Stimulated activated naive CD8-positive, alpha-beta T cell treated with anti-CD3 and anti-CD28 coated beads, Interleukin-15, Interleukin-2, amounts not matched to agents 100 ng/mL and 50 ng/mL, for 24 hours (primary cell): ENCODE measurements around the gene PTBP3.
"Not testable (repeated sequence)": the region's sequence is repeated elsewhere in the genome, so short reads cannot be mapped to it uniquely, and the experiment has no call there.

Experiments used
- H3K27ac Mint-ChIP-seq: one replicate; pipeline ENCODE4 v1.8.0; 2021; ENCODE audit warnings: mild to moderate bottlenecking, mixed read lengths
- H3K27me3 Mint-ChIP-seq: one replicate; pipeline ENCODE4 v1.8.0; 2021; ENCODE audit warnings: mixed read lengths
- H3K36me3 Mint-ChIP-seq: one replicate; pipeline ENCODE4 v1.8.0; 2021; ENCODE audit warnings: low read depth, mixed read lengths
- H3K4me1 Mint-ChIP-seq: one replicate; pipeline ENCODE4 v1.8.0; 2021; ENCODE audit warnings: low read depth, mixed read lengths
- H3K4me3 Mint-ChIP-seq: one replicate; pipeline ENCODE4 v1.8.0; 2021; ENCODE audit warnings: mild to moderate bottlenecking, mixed read lengths
- H3K9me3 Mint-ChIP-seq: one replicate; pipeline ENCODE4 v1.8.0; 2021; ENCODE audit warnings: mixed read lengths

Gene PTBP3

DNA sequence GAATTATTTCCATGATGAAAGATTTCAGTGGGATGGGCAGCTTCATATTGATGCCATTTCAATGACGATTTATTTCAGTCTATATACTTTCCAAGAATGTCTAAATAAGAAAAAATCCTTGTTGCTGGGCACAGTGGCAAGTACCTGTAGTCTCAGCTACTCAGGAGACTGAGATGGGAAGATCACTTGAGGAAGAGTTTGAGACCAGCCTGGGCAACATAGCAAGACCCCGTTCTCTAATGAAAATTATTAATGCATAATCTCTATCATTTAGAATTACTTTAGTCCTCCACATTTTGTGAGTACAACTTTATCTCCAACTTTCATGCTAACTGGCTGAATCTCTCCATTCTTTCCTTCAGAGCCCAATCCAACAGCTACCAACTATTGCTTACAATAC, 52.5 kb downstream of the PTBP3 start:
- H3K27ac Mint-ChIP-seq = no peak overlapping the region
- peaks cover 37% of the 10 kb centered on the region for H3K36me3 Mint-ChIP-seq
- peaks cover 11% of the 10 kb centered on the region for H3K9me3 Mint-ChIP-seq
- H3K27me3 Mint-ChIP-seq = no peaks in the 10 kb centered on the region
- H3K4me3 Mint-ChIP-seq = no peak overlapping the region
- peaks cover 40% of the 10 kb centered on the region for H3K4me1 Mint-ChIP-seq

DNA sequence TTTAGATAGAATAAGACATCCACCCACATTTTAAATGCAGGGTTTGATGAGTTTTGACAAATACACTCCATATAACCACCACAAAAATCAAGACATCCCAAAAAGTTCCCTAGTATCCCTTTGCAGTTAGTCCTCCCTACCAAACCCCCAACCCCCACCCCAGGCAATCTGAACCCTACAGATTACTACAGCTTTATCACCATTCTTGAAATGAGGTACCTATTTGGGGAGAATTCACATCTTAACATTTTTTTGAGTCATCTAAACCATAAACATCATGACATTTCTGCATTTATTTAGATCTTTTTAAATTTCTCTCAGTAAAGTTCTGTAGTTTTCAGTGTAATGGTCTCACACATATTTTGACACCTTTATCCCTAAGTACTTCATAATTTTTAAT, 53.9 kb downstream of the PTBP3 start:
- no peak overlapping the region for H3K27ac Mint-ChIP-seq
- H3K27me3 Mint-ChIP-seq = no peaks in the 10 kb centered on the region
- H3K4me1 Mint-ChIP-seq = peaks cover 50% of the 10 kb centered on the region
- peaks cover 31% of the 10 kb centered on the region for H3K36me3 Mint-ChIP-seq
- no peak overlapping the region for H3K4me3 Mint-ChIP-seq
- peaks cover 7% of the 10 kb centered on the region for H3K9me3 Mint-ChIP-seq

DNA sequence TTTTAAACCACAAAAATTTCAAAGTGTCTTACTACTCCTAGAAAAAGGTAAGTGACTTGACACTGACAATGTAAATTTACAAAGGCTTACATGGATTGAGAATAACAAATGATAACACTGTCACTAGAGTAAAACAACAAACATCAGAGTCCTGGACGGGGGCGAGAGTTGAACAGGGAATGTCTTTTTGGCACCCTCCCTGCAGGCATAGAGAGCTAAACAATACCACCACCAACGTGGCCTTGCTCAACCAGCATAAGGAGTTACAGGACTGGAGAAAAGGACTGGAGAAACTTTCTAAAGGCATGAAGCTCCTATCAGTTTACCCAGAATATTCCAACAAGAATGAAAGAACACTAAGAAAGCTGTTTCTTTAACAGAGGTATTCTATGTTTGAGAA, 55.3 kb downstream of the PTBP3 start:
- H3K4me3 Mint-ChIP-seq = no peak overlapping the region
- no peak overlapping the region for H3K27ac Mint-ChIP-seq
- H3K4me1 Mint-ChIP-seq = peaks cover 52% of the 10 kb centered on the region

DNA sequence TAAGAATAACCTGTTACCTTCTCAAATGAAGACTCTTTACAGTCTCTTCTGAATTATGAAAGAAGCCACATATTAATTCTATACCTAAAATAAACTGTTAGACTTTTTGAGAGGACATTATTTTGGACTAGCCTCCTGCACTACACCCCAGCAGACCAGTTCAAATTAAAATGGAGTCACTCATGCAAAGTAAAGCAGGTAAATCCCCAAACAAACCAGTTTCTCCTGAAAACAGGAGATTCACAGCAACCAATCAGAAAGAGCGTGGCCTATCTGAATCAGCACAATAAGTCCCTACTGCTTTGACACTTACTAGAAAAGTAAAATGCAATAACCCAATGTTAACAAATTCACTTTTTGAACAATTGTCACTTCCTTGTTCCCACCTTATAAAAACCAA, 58.8 kb downstream of the PTBP3 start:
- no peaks in the 10 kb centered on the region for H3K27me3 Mint-ChIP-seq
- H3K4me1 Mint-ChIP-seq = peaks cover 50% of the 10 kb centered on the region
- H3K36me3 Mint-ChIP-seq = peaks cover 31% of the 10 kb centered on the region
- no peak overlapping the region for H3K27ac Mint-ChIP-seq
- no peaks in the 10 kb centered on the region for H3K9me3 Mint-ChIP-seq
- H3K4me3 Mint-ChIP-seq = no peak overlapping the region

More for the DNA sequence above, 55.3 kb downstream of the PTBP3 start:
- H3K9me3 Mint-ChIP-seq = peaks cover 3% of the 10 kb centered on the region
- H3K36me3 Mint-ChIP-seq = peaks cover 25% of the 10 kb centered on the region
- no peaks in the 10 kb centered on the region for H3K27me3 Mint-ChIP-seq

DNA sequence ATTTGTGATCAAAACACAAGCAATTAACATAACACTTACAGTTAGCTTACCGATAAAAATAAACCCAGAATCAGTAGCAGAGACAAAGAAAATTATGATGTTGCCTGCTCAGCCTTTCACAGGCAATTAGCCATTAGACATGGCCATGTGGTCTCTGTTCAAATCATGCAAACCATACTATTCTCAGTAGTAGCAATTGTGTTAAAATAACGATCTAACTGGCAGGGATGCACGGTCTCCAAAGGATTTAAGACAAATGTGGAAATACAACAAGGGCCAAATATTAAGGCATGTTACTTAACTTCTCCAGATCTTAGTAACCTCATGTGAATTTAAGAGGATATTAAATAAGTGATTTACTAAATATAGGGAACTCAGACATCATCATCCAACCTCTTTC, 59.5 kb downstream of the PTBP3 start:
- Mint-ChIP-seq H3K36me3 (peaks cover 31% of the 10 kb centered on the region), H3K9me3 (no peaks in the 10 kb centered on the region), H3K4me1 (peaks cover 50% of the 10 kb centered on the region), H3K27ac (no peak overlapping the region), H3K4me3 (no peak overlapping the region), H3K27me3 (no peaks in the 10 kb centered on the region)

DNA sequence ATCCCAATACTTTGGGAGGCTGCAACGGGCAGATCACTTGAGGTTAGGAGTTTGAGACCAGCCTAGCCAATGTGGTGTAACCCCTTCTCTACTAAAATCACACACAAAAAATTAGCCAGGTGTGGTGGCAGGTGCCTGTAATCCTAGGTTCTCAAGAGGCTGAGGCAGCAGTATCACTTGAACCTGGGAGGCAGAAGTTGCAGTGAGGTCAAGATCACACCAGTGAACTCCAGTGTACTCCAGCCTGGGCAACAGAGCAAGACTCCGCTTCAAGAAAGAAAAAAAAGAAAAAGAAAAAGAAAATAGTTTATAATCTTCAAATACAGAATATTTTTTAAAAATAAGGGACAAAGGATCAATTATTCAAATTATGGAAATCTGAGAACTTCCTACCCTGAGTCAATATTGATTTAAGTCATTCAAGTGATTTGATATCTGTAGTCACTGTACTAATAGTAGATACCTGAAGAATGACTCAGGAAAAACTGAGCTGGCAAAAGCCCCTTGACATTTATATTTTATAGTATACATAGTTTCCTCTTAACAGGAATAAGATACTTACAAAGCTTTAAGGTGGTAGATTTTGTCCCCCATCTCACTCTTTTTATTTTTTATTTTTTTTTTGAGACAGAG, 61.8 kb downstream of the PTBP3 start:
- peaks cover 38% of the 10 kb centered on the region for H3K36me3 Mint-ChIP-seq
- peaks cover 33% of the 10 kb centered on the region for H3K4me1 Mint-ChIP-seq
- H3K9me3 Mint-ChIP-seq = no peaks in the 10 kb centered on the region
- no peak overlapping the region for H3K4me3 Mint-ChIP-seq
- H3K27ac Mint-ChIP-seq = no peak overlapping the region
- H3K27me3 Mint-ChIP-seq = no peaks in the 10 kb centered on the region

DNA sequence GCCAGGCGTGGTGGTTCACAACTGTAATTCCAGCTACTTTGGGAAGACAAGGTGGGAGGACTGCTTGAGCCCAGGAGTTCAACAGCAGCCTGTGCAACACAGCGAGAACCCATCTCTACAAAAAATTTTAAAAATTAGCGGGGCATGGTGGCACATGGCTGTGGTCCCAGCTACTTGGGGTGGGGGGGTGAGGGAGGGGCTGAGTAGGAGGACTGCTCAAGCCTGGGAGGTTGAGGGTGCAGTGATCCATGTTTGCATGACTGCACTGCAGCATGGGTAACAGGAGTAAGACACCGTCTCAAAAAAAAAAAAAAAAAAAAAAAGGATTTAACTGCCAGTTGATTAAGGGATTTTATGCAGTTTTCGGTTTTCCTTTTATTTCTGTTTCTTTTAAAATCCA, 65.0 kb downstream of the PTBP3 start:
- Mint-ChIP-seq H3K9me3 (no peaks in the 10 kb centered on the region), H3K4me1 (peaks cover 16% of the 10 kb centered on the region), H3K4me3 (no peak overlapping the region), H3K27me3 (no peaks in the 10 kb centered on the region), H3K27ac (no peak overlapping the region), H3K36me3 (peaks cover 42% of the 10 kb centered on the region)

DNA sequence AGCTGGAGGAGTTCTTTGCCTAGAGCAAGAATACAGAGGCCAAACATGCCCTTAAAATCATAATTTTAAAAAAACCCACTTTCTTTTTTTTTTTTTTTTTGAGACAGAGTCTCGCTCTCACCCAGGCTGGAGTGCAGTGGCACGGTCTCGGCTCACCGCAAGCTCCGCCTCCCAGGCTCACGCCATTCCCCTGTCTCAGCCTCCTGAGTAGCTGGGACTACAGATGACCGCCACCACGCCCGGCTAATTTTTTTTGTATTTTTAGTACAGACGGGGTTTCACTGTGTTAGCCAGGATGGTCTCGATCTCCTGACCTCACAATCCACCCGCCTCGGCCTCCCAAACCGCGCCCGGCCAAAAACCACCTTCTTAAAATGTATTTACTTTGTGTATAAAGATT, 66.3 kb downstream of the PTBP3 start:
- not testable (repeated sequence) for H3K4me3 Mint-ChIP-seq, H3K27ac Mint-ChIP-seq, H3K9me3 Mint-ChIP-seq, H3K4me1 Mint-ChIP-seq, H3K27me3 Mint-ChIP-seq
- peaks cover 43% of the 10 kb centered on the region for H3K36me3 Mint-ChIP-seq

DNA sequence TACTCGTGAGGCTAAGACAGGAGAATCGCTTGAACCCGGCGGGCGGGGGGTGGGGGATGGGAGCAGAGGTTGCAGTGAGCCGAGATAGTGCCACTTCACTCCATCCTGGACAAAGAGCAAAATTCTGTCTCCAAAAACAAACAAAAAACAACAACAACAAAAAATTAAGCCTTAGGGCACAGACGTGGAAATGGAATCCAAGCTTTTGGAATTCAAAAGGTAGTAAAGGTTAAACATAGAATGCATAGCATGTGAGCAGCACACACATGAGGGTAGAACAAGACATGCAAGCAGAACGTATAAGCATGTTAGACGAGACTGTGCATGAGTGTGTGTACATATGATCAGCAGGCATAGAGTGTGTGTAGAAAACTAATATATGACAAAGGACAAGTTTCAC, 68.0 kb downstream of the PTBP3 start:
- H3K36me3 Mint-ChIP-seq = peaks cover 51% of the 10 kb centered on the region
- H3K27me3 Mint-ChIP-seq = no peaks in the 10 kb centered on the region
- H3K9me3 Mint-ChIP-seq = no peaks in the 10 kb centered on the region
- no peak overlapping the region for H3K27ac Mint-ChIP-seq
- H3K4me3 Mint-ChIP-seq = no peak overlapping the region
- peaks cover 17% of the 10 kb centered on the region for H3K4me1 Mint-ChIP-seq

DNA sequence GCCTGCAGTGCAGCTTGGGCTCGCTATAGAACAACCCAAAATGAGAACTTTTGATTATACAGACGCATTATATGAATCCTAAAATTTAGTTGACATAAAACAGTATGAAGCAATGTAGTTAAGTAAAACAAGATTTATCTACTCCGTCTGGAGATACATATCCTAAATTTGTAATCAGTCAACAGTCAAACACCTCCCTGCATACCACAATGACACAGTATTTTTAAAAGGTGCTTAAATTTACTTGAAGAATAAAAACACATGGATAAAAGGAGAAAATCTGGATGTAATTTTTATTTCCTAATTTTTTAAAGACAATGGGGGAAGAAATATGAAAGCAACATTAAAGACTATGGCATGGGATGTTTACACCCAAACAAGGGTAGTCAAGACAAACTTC, 70.8 kb downstream of the PTBP3 start:
- peaks cover 19% of the 10 kb centered on the region for H3K4me1 Mint-ChIP-seq
- no peaks in the 10 kb centered on the region for H3K27me3 Mint-ChIP-seq
- H3K36me3 Mint-ChIP-seq = peaks cover 52% of the 10 kb centered on the region
- no peak overlapping the region for H3K27ac Mint-ChIP-seq
- H3K9me3 Mint-ChIP-seq = no peaks in the 10 kb centered on the region
- H3K4me3 Mint-ChIP-seq = no peak overlapping the region

DNA sequence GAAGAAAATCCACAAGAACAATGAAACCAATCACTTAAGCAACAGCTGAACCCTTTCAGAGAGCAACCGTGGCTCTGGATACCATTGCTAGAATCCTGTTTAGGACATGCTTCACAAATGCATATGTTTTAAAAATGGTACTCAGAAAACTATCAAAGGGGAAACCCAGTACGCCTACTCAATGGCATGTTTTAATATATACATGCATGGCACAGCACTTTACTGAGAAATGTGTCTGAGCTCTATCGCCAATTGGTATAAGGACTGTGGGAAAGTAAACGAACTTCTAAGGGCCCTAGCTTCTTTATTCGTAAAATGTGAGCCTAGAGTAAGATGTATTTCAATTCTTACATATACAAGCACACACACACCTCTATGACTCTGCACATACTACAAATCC, 72.3 kb downstream of the PTBP3 start:
- Mint-ChIP-seq H3K4me1 (peaks cover 19% of the 10 kb centered on the region), H3K4me3 (no peak overlapping the region), H3K27me3 (no peaks in the 10 kb centered on the region), H3K27ac (no peak overlapping the region), H3K36me3 (peaks cover 52% of the 10 kb centered on the region), H3K9me3 (no peaks in the 10 kb centered on the region)

DNA sequence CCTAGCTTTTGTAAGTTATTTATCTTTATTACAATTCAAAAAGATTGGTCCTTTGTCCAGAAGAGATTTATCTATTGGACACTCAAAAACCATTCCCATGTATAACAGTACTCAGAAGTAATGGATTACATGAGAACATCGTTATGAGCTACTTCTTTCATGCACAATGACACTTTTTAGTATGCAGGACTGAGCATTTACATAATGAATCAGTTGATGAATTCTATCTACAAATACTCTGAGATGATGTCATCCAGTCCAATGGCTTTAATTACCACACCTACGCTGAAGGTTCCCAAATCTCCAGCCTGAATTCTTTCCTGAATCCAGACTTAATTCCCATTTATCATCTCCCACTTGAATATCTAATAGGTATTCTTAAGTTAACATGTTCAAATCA, 75.3 kb downstream of the PTBP3 start:
- Mint-ChIP-seq H3K27ac (no peak overlapping the region), H3K4me3 (no peak overlapping the region), H3K27me3 (no peaks in the 10 kb centered on the region), H3K36me3 (peaks cover 44% of the 10 kb centered on the region), H3K4me1 (peaks cover 20% of the 10 kb centered on the region), H3K9me3 (no peaks in the 10 kb centered on the region)

DNA sequence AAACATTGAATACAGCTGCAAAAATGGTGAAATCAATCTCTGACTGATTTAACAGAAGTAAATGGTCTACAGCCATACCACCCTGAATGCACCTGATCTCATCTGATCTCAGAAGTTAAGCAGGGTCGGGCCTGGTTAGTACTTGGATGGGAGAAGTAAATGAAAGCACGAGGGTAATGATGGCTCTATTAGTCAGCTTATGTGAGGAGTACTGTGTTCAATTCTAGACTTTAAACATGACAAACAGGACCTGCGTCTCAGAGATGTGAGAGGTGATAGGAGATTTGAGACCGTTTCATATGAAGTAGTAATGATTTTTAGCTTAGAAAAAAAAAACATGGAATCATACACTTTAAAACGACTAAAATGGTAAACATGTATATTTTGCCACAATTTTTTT, 81.2 kb downstream of the PTBP3 start:
- Mint-ChIP-seq H3K4me1 (peaks cover 32% of the 10 kb centered on the region), H3K36me3 (peaks cover 46% of the 10 kb centered on the region), H3K27ac (no peak overlapping the region), H3K9me3 (no peaks in the 10 kb centered on the region), H3K4me3 (no peak overlapping the region), H3K27me3 (no peaks in the 10 kb centered on the region)

DNA sequence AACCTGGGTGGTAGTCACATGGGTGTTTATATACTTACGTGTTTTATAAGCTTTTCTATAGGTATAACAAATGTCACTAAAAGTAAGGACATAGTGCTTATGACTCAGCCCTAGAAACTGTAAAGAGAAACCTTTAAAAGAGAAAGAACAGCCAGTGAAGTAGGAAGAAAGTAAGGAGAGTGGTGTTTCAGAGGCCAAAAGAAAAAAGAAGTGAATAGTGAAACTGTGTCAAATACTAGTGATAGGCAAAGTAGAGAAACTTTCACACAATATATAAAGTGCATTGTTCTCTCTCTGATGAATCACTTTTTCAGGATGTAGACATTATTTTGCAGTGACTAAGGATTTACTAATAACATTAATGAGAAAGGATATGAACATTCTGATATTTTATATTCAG, 84.1 kb downstream of the PTBP3 start:
- H3K36me3 Mint-ChIP-seq = peaks cover 56% of the 10 kb centered on the region
- no peak overlapping the region for H3K4me3 Mint-ChIP-seq
- peak overlapping the region; percentile 73 for H3K27ac Mint-ChIP-seq
- H3K27me3 Mint-ChIP-seq = no peaks in the 10 kb centered on the region
- no peaks in the 10 kb centered on the region for H3K9me3 Mint-ChIP-seq
- peaks cover 26% of the 10 kb centered on the region for H3K4me1 Mint-ChIP-seq

DNA sequence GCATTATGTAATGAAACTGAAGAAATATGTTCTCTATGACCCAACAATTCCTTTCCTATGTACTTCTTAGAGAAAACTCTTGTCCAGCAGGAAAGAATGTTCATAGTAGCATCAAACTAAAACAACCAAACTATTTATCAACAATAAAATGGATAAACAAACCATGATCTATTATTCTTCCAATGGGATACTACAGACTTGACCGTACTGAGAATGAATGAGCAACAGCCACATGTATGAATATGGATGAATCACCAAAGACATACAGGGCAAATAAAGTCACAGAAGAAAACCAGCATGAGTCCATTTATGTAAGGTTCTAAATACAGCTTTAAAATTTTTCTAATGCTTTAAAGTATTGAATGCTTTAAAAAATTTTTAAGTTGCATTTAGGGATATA, 84.7 kb downstream of the PTBP3 start:
- Mint-ChIP-seq H3K4me1 (peaks cover 25% of the 10 kb centered on the region), H3K4me3 (no peak overlapping the region), H3K27ac (peak overlapping the region; percentile 73), H3K9me3 (no peaks in the 10 kb centered on the region), H3K27me3 (no peaks in the 10 kb centered on the region), H3K36me3 (peaks cover 56% of the 10 kb centered on the region)

DNA sequence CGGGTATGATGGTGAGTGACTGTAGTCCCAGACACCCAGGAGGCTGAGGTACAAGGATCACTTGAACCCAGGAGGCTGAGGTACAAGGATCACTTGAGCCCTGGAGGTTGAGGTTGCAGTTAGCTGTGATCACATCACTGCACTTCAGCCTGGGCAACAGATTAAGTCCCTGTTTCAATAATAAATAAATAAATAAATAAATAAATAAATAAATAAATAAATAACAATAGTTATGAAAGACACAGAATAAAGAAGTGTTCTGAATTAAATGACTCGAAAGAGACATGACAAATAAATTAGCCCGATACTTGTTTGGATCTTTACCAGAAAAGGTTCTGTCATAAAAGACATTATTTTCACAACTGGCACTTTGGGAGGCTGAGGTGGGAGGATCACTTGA, 86.3 kb downstream of the PTBP3 start:
- Mint-ChIP-seq H3K36me3 (peaks cover 55% of the 10 kb centered on the region), H3K27ac (no peak overlapping the region)

More for the DNA sequence above, 86.3 kb downstream of the PTBP3 start:
- Mint-ChIP-seq H3K4me3 (no peak overlapping the region), H3K4me1 (peaks cover 20% of the 10 kb centered on the region), H3K27me3 (no peaks in the 10 kb centered on the region), H3K9me3 (no peaks in the 10 kb centered on the region)
